Naive thymus-derived CD4-positive, alpha-beta T cell (primary cell): Measurements from ENCODE around the gene DNASE1. TPM values are rescaled to one million over a fixed set of nuclear protein-coding genes. Genes with fewer than 3 reads are reported as not detected.

Experiments used
- ATAC-seq: fragments of 150-1000 bp; cut with Tn5 transposase; 2 replicates; pipeline ENCODE4 v1.10.0; 2021; ENCODE audit warnings: mild to moderate bottlenecking, moderate library complexity
- CTCF ChIA-PET: fragments of 350-600 bp; sonication (Branson Sonifier 250); formaldehyde crosslinking; loops from one replicate; lab custom pipeline; 2021; ENCODE audit warnings: antibody characterized with exemption; lab: Charles Lee
- POLR2A ChIA-PET: fragments of 350-600 bp; sonication (Branson Sonifier 250); formaldehyde crosslinking; loops from one replicate; lab custom pipeline; 2021; ENCODE audit warnings: antibody characterized with exemption, inconsistent platforms; lab: Charles Lee
- DNase-seq, 9 donors: peaks; one replicate each; pipeline versions ENCODE4 v3.0.0 to v3.0.0-alpha.2; 2020 to 2022; ENCODE audit warnings: mixed read lengths in 1 of 9
- H3K27ac ChIP-seq: one replicate; pipeline ENCODE4 v1.7.0; 2013; ENCODE audit warnings: mild to moderate bottlenecking, low read depth, low read length, moderate library complexity
- H3K27me3 ChIP-seq, 2 donors: one replicate each; pipeline ENCODE4 v1.7.0; 2013; ENCODE audit warnings: low read length in 2 of 2, mild to moderate bottlenecking in 2 of 2, moderate library complexity in 2 of 2; ENCODE audit not compliant: control insufficient read depth in 2 of 2, insufficient read depth in 2 of 2
- H3K36me3 ChIP-seq, 3 experiments: 1 replicate in 2 of 3; 2 replicates in 1 of 3; pipeline ENCODE4 v1.7.0; 2013; ENCODE audit warnings: low read length in 3 of 3, mild to moderate bottlenecking in 3 of 3, moderate library complexity in 1 of 3; ENCODE audit not compliant: insufficient read depth in 3 of 3, control insufficient read depth in 2 of 3
- H3K4me1 ChIP-seq, 2 donors: one replicate each; pipeline ENCODE4 v1.7.0; 2013; ENCODE audit warnings: low read length in 2 of 2, mild to moderate bottlenecking in 2 of 2, moderate library complexity in 1 of 2; ENCODE audit not compliant: control insufficient read depth in 2 of 2, insufficient read depth in 2 of 2
- H3K4me3 ChIP-seq: 2 replicates; pipeline ENCODE4 v1.7.0; 2013; ENCODE audit warnings: mild to moderate bottlenecking, low read length
- H3K9me3 ChIP-seq, 3 experiments: 1 replicate in 2 of 3; 2 replicates in 1 of 3; pipeline ENCODE4 v1.7.0; 2013; ENCODE audit warnings: low read length in 3 of 3; ENCODE audit not compliant: control insufficient read depth in 2 of 3
- H3K27ac Mint-ChIP-seq, 9 donors: one replicate each; pipeline ENCODE4 v1.8.0; 2020 to 2022; ENCODE audit warnings: mixed read lengths in 9 of 9, mild to moderate bottlenecking in 8 of 9, moderate library complexity in 5 of 9, inconsistent platforms in 2 of 9
- H3K27me3 Mint-ChIP-seq, 5 donors: one replicate each; pipeline ENCODE4 v1.8.0; 2021 to 2022; ENCODE audit warnings: mixed read lengths in 5 of 5, mild to moderate bottlenecking in 1 of 5
- H3K36me3 Mint-ChIP-seq, 5 donors: one replicate each; pipeline ENCODE4 v1.8.0; 2020 to 2022; ENCODE audit warnings: mixed read lengths in 5 of 5, mild to moderate bottlenecking in 3 of 5, inconsistent platforms in 1 of 5
- H3K4me1 Mint-ChIP-seq, 7 donors: one replicate each; pipeline ENCODE4 v1.8.0; 2020 to 2022; ENCODE audit warnings: mixed read lengths in 7 of 7, mild to moderate bottlenecking in 3 of 7, inconsistent platforms in 1 of 7
- H3K4me3 Mint-ChIP-seq, 10 donors: one replicate each; pipeline ENCODE4 v1.8.0; 2020 to 2022; ENCODE audit warnings: mild to moderate bottlenecking in 10 of 10, mixed read lengths in 10 of 10, moderate library complexity in 6 of 10, inconsistent platforms in 2 of 10
- H3K9me3 Mint-ChIP-seq, 11 donors: one replicate each; pipeline ENCODE4 v1.8.0; 2020 to 2022; ENCODE audit warnings: mixed read lengths in 11 of 11, mild to moderate bottlenecking in 4 of 11, inconsistent platforms in 1 of 11, moderate library complexity in 1 of 11
- intact Hi-C, 2 donors: fragments of 100-400 bp; cut with micrococcal nuclease; formaldehyde crosslinking; loops; one replicate each; pipeline ENCODE4 v1.15.1; 2023
- polyA plus RNA-seq, 2 donors: library from polyadenylated mRNA; unstranded; fragments of 300-500 nt; fragmentation: Illumina TruSeq; gene quantifications; one replicate each; pipeline ENCODE4 v1.2.3, GENCODE V29; 2021
- total RNA-seq, 6 experiments: library from RNA in 5 of 6; stranded (reverse) in 5 of 6; gene quantifications; 1 replicate in 5 of 6; 2 replicates in 1 of 6; pipeline ENCODE4 v1.2.3 and lab custom pipeline; 2021 to 2026

The DNASE1 gene
- total and polyA plus RNA-seq, 7 experiments from 2014 or later, result 5.6 to 59.6 (median 35.9) TPM

GRCh38 chr16:3690470-3690928, 36.0 kb downstream of the DNASE1 start:
- ATAC-seq (peak; percentile 100), DNase-seq (peak; percentile 65 to 81 (median 75))
- no peak overlapping the region for H3K4me3 ChIP-seq
- H3K27ac ChIP-seq, result no peak overlapping the region
- ChIA-PET CTCF (interaction anchor here (1.0 to 1.3 kb wide), 4 partner anchors 23 to 189 kb away, joined by 3 read pairs; no protein-coding TSS in a partner anchor), POLR2A (interaction anchor here (0.7 to 1.6 kb wide), 2 partner anchors 141 to 188 kb away, joined by 3 to 4 read pairs; no protein-coding TSS in a partner anchor)
- H3K27ac Mint-ChIP-seq, result peak overlapping the region in 5 of 9 donors; percentile 6 to 61 (median 53)
- peaks cover 0 to 34% (median 0%) of the 10 kb centered on the region in 3 experiments for H3K36me3 ChIP-seq
- H3K4me3 Mint-ChIP-seq, result peak overlapping the region in 5 of 10 donors; percentile 17 to 71 (median 42)
- intact Hi-C loops, result loop anchor here (1.0 to 5.0 kb wide), 7 partner anchors 27 to 564 kb away; partner anchors contain the start of genes TRAP1 (in 2 of the 2) and CREBBP (in 1 of the 2)
- H3K9me3 Mint-ChIP-seq, result no peaks in the 10 kb centered on the region
- no peaks in the 10 kb centered on the region for H3K27me3 Mint-ChIP-seq
- H3K27me3 ChIP-seq, result no peaks in the 10 kb centered on the region
- H3K4me1 ChIP-seq, result peaks cover 3 to 7% of the 10 kb centered on the region in 2 donors
- H3K36me3 Mint-ChIP-seq, result peaks cover 0 to 27% (median 6%) of the 10 kb centered on the region in 5 donors
- peaks cover 7 to 10% (median 9%) of the 10 kb centered on the region in 7 donors for H3K4me1 Mint-ChIP-seq
- H3K9me3 ChIP-seq, result no peaks in the 10 kb centered on the region

DNA sequence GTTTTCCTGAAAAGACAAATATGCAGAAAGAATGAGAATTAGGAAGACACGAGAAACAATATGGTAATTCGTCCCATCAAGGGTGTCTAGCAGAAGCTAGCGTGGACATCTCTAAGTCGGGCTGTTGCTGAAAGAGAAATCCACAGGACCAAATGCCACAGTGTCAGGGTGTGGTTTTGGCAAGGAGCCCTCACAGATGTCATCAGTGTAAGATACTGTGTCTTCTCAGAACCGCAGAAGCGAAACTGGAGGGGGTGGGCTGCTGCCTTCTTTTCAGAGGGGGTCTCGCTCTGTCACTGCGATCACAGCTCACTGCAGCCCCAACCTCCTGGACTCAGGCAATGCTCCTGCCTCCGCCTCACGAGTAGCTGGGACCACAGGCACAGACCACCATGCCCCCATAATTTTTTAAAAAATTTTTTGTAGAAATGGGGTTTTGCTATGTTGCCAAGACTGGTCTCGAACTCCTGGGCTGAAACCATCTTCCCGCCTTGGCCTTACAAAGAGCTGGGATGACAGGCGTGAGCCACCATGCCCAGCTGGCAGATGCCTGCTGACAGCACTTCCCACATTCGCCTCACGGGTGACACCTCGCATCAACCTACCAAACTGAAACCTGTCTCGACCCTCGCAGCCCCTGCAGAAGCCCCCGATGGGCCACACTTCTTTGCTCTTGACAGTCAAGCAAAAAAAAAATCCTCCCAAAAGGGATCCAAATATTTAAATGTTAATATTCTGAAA, 36.7 kb downstream of the DNASE1 start:
- no peak overlapping the region for H3K4me3 ChIP-seq
- no peaks in the 10 kb centered on the region for H3K27me3 ChIP-seq
- Mint-ChIP-seq H3K27ac (peak overlapping the region in 3 of 9 donors; percentile 6 to 53 (median 49)), H3K4me3 (peak overlapping the region in 3 of 10 donors; percentile 17 to 71 (median 40)), H3K27me3 (no peaks in the 10 kb centered on the region), H3K36me3 (peaks cover 0 to 25% (median 6%) of the 10 kb centered on the region in 5 donors), H3K4me1 (peaks cover 7 to 14% (median 11%) of the 10 kb centered on the region in 7 donors), H3K9me3 (no peaks in the 10 kb centered on the region)
- H3K27ac ChIP-seq, result no peak overlapping the region
- CTCF ChIA-PET, result interaction anchor here (0.7 to 1.3 kb wide), 5 partner anchors 22 to 188 kb away, joined by 3 read pairs; no protein-coding TSS in a partner anchor
- ATAC-seq (no peak), DNase-seq (no peak)
- no peaks in the 10 kb centered on the region for H3K9me3 ChIP-seq
- H3K4me1 ChIP-seq, result peaks cover 3 to 7% of the 10 kb centered on the region in 2 donors
- POLR2A ChIA-PET, result interaction anchor here (0.7 to 1.6 kb wide), 3 partner anchors 22 to 188 kb away, joined by 3 to 4 read pairs (median 3); no protein-coding TSS in a partner anchor
- intact Hi-C loops, result loop anchor here (1.0 to 5.0 kb wide), 7 partner anchors 26 to 563 kb away; partner anchors contain the start of genes TRAP1 (in 2 of the 2) and CREBBP (in 1 of the 2)
- peaks cover 0 to 32% (median 0%) of the 10 kb centered on the region in 3 experiments for H3K36me3 ChIP-seq

DNA sequence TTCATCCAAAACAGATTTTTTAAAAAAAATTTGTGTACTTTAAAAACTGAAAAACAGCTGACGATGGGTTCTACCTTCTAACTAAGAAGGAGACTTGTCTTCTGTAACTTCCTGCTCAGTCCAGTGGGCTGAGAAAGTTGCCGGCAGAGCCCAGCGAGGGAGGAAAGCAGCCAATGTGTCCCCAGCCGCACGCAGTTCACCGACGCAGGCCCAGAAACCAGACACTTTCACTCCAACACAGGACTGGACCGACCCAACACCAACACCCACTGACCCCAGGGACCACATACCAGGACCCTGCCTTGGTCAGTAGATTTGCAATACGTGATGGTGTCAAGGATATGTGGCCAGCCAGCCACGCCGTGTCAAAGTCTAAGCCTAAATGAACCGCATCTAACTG, 37.3 kb downstream of the DNASE1 start:
- ChIA-PET POLR2A (interaction anchor here (0.7 kb wide), 1 partner anchor 21 kb away, joined by 3 read pairs; no protein-coding TSS in a partner anchor), CTCF (interaction anchor here (0.7 to 1.3 kb wide), 4 partner anchors 22 to 188 kb away, joined by 3 read pairs; no protein-coding TSS in a partner anchor)
- peaks cover 3 to 7% of the 10 kb centered on the region in 2 donors for H3K4me1 ChIP-seq
- H3K9me3 ChIP-seq, result no peaks in the 10 kb centered on the region
- peaks cover 0 to 29% (median 0%) of the 10 kb centered on the region in 3 experiments for H3K36me3 ChIP-seq
- DNase-seq (no peak), ATAC-seq (no peak)
- H3K36me3 Mint-ChIP-seq, result peaks cover 0 to 25% (median 6%) of the 10 kb centered on the region in 5 donors
- H3K4me1 Mint-ChIP-seq, result peaks cover 7 to 14% (median 11%) of the 10 kb centered on the region in 7 donors
- no peaks in the 10 kb centered on the region for H3K9me3 Mint-ChIP-seq
- intact Hi-C loops, result loop anchor here (2.0 to 5.0 kb wide), 2 partner anchors 45 to 561 kb away; no protein-coding TSS in a partner anchor
- no peak overlapping the region for H3K27ac ChIP-seq
- H3K4me3 ChIP-seq, result no peak overlapping the region
- H3K4me3 Mint-ChIP-seq, result no peak overlapping the region
- H3K27me3 Mint-ChIP-seq, result no peaks in the 10 kb centered on the region
- no peaks in the 10 kb centered on the region for H3K27me3 ChIP-seq
- H3K27ac Mint-ChIP-seq, result no peak overlapping the region

- POLR2A ChIA-PET, result no interaction called here
- no peaks in the 10 kb centered on the region for H3K27me3 ChIP-seq
- DNase-seq, result no peak
- Mint-ChIP-seq H3K27me3 (no peaks in the 10 kb centered on the region), H3K36me3 (peaks cover 0 to 10% (median 0%) of the 10 kb centered on the region in 5 donors), H3K9me3 (no peaks in the 10 kb centered on the region), H3K4me1 (peaks cover 7 to 19% (median 16%) of the 10 kb centered on the region in 7 donors), H3K4me3 (no peak overlapping the region), H3K27ac (no peak overlapping the region)
- peaks cover 0 to 10% (median 0%) of the 10 kb centered on the region in 3 experiments for H3K36me3 ChIP-seq
- intact Hi-C loops, result loop anchor here in 1 of 2 donors (5.0 kb wide), 1 partner anchor 558 kb away; no protein-coding TSS in a partner anchor
- no peak overlapping the region for H3K4me3 ChIP-seq
- H3K9me3 ChIP-seq, result no peaks in the 10 kb centered on the region
- H3K4me1 ChIP-seq, result peaks cover 3 to 7% of the 10 kb centered on the region in 2 donors
- CTCF ChIA-PET, result interaction anchor here (0.6 kb wide), 2 partner anchors 57 to 71 kb away, joined by 3 read pairs; no protein-coding TSS in a partner anchor
- ATAC-seq, result no peak
- no peak overlapping the region for H3K27ac ChIP-seq
These were observed 39.6 kb downstream of the DNASE1 start for GRCh38 chr16:3694051-3694450.

DNA sequence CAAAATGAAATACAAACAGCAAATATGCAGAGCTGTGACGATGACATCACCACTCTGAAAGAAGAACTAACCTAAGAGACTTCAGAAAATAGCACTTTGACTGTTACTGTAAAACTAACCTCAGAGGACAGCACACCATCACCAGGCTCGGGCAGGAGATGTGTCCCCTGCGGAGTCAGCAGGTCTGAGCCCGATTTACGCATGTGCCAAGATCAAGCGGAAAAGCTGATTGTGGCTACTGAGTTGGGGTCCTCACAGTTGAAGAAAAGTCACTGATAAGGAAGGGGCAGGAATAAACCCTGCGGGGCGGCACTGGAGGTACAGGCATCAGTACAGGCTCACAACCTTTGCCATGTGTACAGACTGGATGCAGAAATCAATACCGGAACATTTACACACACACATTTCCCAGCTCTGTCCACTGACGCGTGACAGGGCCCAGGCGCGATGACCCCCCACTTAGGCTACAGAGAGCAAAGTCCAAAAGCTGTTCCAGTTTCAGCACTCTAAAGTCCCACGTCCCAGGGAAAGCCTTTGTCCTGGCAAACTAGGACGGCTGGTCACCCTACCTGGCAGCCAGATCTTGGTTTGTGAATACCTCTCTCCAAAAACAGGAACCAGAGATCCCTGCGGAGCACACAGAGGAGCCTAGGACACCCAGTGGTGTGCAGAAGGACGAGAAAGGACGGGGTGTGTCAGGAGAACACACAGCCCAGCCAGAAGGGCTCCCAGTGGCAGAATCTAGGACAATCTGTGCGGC, 41.3 kb downstream of the DNASE1 start:
- Histone ChIP-seq H3K9me3 (no peaks in the 10 kb centered on the region), H3K4me1 (peaks cover 0 to 1% of the 10 kb centered on the region in 2 donors), H3K27ac (no peak overlapping the region), H3K27me3 (no peaks in the 10 kb centered on the region), H3K4me3 (no peak overlapping the region), H3K36me3 (peaks cover 0 to 10% (median 0%) of the 10 kb centered on the region in 3 experiments)
- intact Hi-C loops, result no loop called here
- no peaks in the 10 kb centered on the region for H3K9me3 Mint-ChIP-seq
- no peaks in the 10 kb centered on the region for H3K27me3 Mint-ChIP-seq
- ATAC-seq (no peak), DNase-seq (no peak)
- CTCF ChIA-PET, result interaction anchor here (0.8 kb wide), 1 partner anchor 101 kb away, joined by 3 read pairs; no protein-coding TSS in a partner anchor
- H3K27ac Mint-ChIP-seq, result peak overlapping the region in 2 of 9 donors; percentile 34 to 68
- H3K4me1 Mint-ChIP-seq, result peaks cover under 1 to 19% (median 14%) of the 10 kb centered on the region in 7 donors
- H3K36me3 Mint-ChIP-seq, result peaks cover 0 to 10% (median 0%) of the 10 kb centered on the region in 5 donors
- H3K4me3 Mint-ChIP-seq, result no peak overlapping the region
- POLR2A ChIA-PET, result interaction anchor here (0.6 to 1.2 kb wide), 2 partner anchors 185 to 561 kb away, joined by 3 read pairs; no protein-coding TSS in a partner anchor
